ENCODE results near the gene MCC.

The MCC gene

GRCh38 chr5:113186061-113186460, 302.2 kb downstream of the MCC start:
- DNase-seq (ENCODE audit: low read depth) = no peak
- no peak for TF ChIP-seq CTCF (conservative IDR thresholded peaks at IDR 0.05; ENCODE audit: control insufficient read depth, insufficient read depth, low read depth, low read length)
- H3K4me3 ChIP-seq (ENCODE audit: control insufficient read depth, low read depth, low read length) = no peak overlapping the region

DNA sequence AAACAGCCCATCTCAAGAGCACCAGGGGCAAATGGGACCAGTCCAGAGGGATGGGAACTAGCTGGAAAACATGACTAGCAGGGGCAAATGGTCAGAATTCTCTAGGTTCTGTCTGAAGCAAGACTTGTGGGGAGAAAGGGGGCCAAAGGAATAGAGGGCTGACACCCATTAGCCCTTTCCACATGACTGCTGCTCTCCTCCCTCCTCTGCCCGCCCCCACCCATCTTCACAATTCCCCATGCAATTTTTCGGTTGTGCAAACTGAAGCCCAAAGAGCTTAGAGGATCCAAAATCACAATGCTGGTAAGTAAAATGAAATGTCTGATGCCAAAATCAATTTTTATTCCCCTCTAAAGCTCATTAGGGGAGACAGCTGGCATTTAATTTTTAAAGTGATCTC, 304.6 kb downstream of the MCC start:
- no peak for TF ChIP-seq CTCF (conservative IDR thresholded peaks at IDR 0.05; ENCODE audit: control insufficient read depth, insufficient read depth, low read depth, low read length)

DNA sequence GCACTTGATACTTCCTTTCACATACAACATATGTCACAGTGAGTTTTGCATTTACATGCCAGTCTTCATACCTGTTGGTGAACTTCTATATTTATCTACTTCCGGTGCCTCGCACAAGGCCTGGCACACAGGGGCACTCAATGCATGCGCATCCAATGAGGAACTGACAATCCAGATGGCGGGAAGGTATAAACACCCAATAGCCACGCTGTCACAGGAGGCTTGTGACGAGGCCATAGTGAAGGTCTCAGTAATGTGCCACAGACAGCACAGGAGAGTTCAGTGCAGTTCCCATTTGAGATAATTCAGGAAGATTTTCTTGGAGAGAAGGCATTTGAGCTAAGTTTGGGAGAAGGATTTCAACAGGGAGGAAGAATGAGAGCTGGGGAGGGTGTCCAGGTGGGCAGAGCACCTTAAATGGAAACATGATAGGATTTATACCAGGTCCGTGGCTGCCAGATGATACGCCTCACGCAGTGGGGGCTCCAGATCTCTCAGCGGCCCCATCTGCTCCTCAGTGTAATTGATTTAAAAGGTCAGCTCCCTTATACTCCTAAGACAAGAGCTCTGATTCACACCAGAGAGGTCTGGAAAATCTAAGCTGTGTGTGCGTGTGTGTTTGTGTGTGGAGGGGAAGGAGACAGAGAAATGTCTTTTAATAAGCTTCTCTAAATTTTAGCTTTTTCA, 305.5 kb downstream of the MCC start:
- DNase-seq (ENCODE audit: low read depth) = no peak
- H3K4me3 ChIP-seq (ENCODE audit: control insufficient read depth, low read depth, low read length) = no peak overlapping the region
- TF ChIP-seq CTCF (conservative IDR thresholded peaks at IDR 0.05; ENCODE audit: control insufficient read depth, insufficient read depth, low read depth, low read length) = no peak

More for the DNA sequence above, 304.6 kb downstream of the MCC start:
- no peak overlapping the region for H3K4me3 ChIP-seq (ENCODE audit: control insufficient read depth, low read depth, low read length)
- DNase-seq (ENCODE audit: low read depth) = no peak

DNA sequence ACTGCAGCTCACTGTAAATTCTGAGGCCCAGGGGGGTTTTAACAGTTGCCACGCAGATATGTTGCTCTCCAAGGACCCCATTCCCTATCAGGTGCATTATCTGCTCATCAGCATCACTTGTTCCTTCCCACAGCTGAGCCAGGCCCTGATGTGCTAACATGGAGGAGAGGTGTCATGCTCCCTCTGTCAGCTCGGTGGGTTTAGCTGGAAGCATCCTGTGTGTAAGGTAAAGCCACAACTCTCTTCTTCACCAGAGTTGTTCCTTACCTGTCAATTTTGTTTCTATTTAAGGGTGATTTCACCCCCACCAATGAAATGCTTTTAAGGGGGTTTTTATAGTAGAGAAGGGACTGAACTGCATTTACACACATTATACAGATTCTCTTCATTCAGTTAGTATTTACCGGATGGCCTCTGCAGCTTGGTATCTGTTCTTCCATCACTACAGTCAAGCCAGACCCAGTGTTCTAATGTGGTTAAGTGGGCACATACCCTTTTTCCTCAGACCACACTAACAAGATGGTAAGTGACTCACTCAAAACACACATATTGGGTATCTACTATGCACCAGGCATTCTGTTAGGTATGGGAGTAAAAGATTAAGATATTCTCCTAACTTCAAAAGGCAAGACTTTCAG, 306.3 kb downstream of the MCC start:
- TF ChIP-seq CTCF (conservative IDR thresholded peaks at IDR 0.05; ENCODE audit: control insufficient read depth, insufficient read depth, low read depth, low read length) = no peak
- no peak overlapping the region for H3K4me3 ChIP-seq (ENCODE audit: control insufficient read depth, low read depth, low read length)
- no peak for DNase-seq (ENCODE audit: low read depth)

- no peak for TF ChIP-seq CTCF (conservative IDR thresholded peaks at IDR 0.05; ENCODE audit: control insufficient read depth, insufficient read depth, low read depth, low read length)
- no peak for DNase-seq (ENCODE audit: low read depth)
- H3K4me3 ChIP-seq (ENCODE audit: control insufficient read depth, low read depth, low read length) = no peak overlapping the region
Measured at GRCh38 chr5:113181409-113181808, 306.8 kb downstream of the MCC start.

GRCh38 chr5:113179156-113179555, 309.1 kb downstream of the MCC start:
- no peak for TF ChIP-seq CTCF (conservative IDR thresholded peaks at IDR 0.05; ENCODE audit: control insufficient read depth, insufficient read depth, low read depth, low read length)
- H3K4me3 ChIP-seq (ENCODE audit: control insufficient read depth, low read depth, low read length) = no peak overlapping the region
- no peak for DNase-seq (ENCODE audit: low read depth)
